OCI-LY7 (cell line): ENCODE data around the gene COPS6.

Source experiments
- CTCF ChIP-seq: fragments of 200-600 bp; sonication (generic); conservative IDR thresholded peaks from 2 replicates; pipeline ENCODE4 v1.5.1; 2014; ENCODE audit warnings: mild to moderate bottlenecking, antibody characterized with exemption, low read length, moderate library complexity, mixed read lengths
- EZH2phosphoT487 ChIP-seq: fragments of 200-600 bp; sonication (generic); IDR thresholded peaks from 2 replicates; pipeline ENCODE4 v1.6.1; 2018; ENCODE audit warnings: low read depth, borderline replicate concordance, mild to moderate bottlenecking, mixed run types, antibody characterized with exemption, low read length, moderate library complexity, mixed read lengths

DNA sequence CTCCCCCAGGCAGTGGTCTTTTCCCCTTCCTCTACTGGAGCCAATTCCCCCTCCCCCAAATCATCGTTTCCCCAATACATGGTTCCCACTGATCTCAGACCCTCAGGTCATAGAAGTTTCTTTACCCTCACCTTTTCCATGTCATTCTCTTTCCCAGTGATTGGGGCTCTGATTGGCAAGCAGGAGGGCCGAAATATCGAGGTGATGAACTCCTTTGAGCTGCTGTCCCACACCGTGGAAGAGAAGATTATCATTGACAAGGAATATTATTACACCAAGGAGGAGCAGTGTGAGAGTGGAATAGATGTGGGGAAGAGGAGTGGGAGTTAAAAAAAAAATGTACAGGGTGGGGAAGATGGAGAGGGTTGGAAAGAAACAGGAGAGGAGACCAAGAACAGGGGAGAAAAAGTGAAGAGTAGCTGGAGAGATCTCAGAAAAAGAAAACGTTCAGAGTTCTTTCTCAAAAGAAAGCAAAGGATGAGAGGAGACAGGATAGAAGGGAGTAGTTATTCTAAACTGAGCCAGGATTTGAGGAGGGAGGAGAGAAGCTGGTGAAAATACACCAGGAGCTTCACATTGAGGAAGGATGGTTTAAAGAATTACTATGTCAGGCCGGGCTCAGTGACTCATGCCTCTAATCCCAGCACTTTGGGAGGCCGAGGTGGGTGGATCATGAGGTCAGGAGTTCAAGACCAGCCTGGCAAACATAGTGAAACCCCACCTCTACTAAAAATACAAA is 858 bp downstream of the COPS6 start:
- TF ChIP-seq CTCF = no peak
- no peak for TF ChIP-seq EZH2phosphoT487
